Stimulated activated CD8-positive, alpha-beta memory T cell treated with anti-CD3 and anti-CD28 coated beads, Interleukin-2, amount 100 ng/mL, for 48 hours (primary cell): Measurements from ENCODE around the gene LAMA3.
"Not testable (repeated sequence)": the region's sequence is repeated elsewhere in the genome, so short reads cannot be mapped to it uniquely, and the experiment has no call there.

Source experiments
- DNase-seq, 2 donors: peaks; one replicate each; pipeline ENCODE4 v3.0.0-alpha.2; 2020; ENCODE audit warnings: low read depth in 2 of 2

Gene LAMA3

GRCh38 chr18:23703057-23703986 is 14.1 kb downstream of the LAMA3 start:
- DNase-seq = no peak

- DNase-seq = no peak
Observed at GRCh38 chr18:23703987-23704384, 14.7 kb downstream of the LAMA3 start.

GRCh38 chr18:23704806-23705205 is 15.6 kb downstream of the LAMA3 start:
- no peak for DNase-seq

- DNase-seq = no peak
Observed at GRCh38 chr18:23706971-23707640, 17.9 kb downstream of the LAMA3 start.

DNA sequence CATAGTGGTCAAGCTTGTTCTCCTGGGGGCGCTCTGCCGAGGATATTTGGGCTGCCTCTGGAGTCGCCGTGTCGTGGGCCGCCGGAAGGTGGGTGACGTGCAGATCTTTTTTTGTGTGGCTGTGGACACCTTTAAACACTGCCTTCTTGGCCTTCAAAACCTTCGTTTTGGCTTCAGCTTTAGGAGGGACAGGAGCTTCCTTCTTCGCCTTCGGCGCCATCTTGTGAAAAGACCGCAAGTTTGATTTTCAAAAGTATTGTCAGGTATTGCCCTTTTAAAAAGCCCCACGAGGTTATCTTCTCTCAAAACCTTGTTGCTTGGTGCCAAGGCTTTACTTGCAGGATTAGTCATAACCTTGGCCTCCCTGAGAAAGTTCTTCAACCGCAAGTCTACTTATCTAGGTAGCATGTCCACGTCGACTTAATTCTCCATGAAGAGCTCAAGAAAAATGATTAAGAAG is 20.8 kb downstream of the LAMA3 start:
- no peak for DNase-seq

- no peak for DNase-seq
Observed at GRCh38 chr18:23710946-23711345, 21.7 kb downstream of the LAMA3 start.

DNA sequence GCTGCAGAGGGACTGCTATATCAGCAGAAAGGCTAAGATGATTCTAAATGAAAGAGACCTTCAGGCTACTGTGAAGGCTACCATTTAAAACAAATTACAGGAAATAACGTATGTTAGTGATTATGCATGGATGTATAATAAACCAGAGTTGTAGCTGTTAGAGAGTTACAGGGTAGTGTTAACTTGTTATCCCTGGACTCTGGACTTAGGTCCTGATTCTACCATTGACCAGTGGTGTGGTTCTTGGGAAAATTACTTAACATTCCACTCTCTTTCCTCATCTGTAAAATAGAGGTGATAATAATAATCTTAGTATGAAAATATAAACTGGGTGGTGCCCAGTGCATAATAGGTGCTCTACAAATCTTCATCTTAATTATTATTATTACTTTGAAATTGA is 22.2 kb downstream of the LAMA3 start:
- DNase-seq = no peak

DNA sequence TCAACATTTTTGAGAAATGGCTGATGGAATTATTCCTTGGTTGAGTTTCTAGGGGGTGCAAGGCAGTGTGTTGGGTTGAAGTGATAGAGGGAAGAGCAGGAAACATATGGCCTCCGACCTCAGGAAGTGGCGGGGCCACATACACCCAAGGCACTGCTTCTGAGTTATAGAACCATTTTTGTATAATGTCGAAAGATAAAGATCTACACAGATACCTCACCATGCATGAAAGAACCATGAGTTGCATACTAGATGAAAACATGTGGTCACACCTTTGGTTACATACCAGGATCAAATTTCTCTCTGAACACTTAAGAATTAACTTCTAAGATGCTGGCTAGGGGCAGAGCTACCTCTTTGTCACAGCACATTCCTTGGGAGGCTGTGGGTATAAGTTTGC is 23.2 kb downstream of the LAMA3 start:
- no peak for DNase-seq

- no peak for DNase-seq
Observed at GRCh38 chr18:23714576-23714975, 25.3 kb downstream of the LAMA3 start.

- DNase-seq = not testable (repeated sequence)
Observed at GRCh38 chr18:23716079-23716478, 26.8 kb downstream of the LAMA3 start.

- DNase-seq = no peak
Observed at GRCh38 chr18:23716516-23716915, 27.3 kb downstream of the LAMA3 start.

DNA sequence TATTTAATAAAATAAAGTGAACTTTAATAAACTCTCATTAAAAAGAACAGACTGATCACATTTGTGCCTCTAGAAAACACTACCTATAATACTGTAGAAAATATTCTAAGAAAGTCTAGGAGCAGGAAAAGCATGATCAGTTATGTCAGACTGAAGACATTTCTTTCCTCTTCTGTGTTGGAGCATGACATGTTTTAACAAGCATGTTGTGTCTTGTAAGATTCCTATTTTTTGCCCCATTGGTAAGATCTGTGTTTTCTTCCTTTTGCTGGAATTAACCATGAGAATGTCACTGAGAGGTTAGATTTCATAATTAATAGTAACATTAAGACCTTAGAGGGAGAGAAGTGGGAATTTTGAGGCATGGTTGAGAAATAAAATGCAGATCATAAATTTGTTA is 27.7 kb downstream of the LAMA3 start:
- DNase-seq = no peak

DNA sequence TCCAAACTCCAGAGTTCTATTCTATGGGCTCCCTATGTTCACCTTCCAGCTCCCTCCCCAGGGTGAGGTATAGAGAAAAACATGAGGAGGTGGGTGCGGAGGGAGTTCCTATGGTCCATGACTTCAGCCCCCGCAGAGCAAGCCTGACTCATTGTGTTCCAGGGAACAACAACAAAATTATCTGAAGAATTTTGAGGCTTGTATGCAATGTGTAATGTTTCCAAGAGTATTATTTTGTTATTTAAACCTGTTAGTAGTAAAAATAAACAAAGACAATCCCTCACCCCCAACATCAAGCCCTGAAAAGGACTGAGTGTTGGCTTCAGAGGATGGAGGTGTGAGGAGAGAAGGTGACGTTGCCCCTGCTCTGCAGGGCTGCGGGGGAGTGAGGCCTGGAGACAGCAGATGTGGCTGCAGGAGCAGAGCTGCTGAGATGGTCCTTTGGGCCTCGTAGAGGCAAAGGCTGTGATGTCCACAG is 29.0 kb downstream of the LAMA3 start:
- DNase-seq = no peak

GRCh38 chr18:23718731-23719130 is 29.5 kb downstream of the LAMA3 start:
- DNase-seq = no peak

DNA sequence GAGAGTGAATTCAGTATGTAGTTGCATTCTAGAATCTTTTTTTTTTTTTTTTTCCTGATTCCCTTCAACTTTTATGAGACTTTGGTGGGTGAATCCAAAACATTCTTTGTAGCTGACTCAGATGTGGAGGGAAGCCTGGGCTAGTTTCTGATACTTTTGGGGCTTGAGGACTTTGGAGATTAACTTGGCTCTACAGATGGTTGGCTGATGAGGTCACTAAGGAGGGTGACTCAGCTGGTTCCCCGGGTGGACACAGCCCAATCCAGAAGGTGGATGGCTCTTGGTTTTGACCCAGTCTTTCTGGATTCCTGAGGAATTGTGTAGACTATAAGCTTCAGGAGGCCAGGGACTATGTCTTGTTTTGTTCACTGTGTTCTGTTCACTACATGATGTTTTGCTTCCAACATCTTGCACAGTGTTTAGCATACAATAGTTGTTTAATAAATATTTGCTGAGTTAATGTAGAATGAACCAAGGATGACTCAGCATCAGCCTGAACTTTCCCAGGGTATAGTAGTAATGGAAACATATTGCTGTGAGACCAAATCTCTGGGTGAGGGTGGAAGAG is 30.5 kb downstream of the LAMA3 start:
- no peak for DNase-seq

- DNase-seq = no peak
Observed at GRCh38 chr18:23721696-23722480, 32.6 kb downstream of the LAMA3 start.

GRCh38 chr18:23722646-23723045 is 33.4 kb downstream of the LAMA3 start:
- DNase-seq = no peak

DNA sequence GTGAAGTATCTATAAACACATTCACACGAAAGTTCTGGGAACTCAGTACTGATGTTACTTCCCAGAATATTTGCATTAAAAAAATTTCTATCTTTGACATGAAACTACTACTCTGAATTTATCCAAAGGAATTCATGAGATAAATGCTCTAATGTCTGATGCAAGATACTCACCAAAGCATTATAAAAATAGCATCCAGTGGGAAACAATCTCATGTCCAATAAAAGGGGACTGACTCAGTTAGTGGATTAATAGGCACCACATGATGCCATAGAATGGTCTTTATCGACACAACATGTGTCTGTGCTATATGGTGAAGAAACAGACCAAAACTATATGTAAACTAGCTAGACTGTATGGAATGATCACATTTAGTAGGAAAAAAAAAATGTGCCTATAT is 33.9 kb downstream of the LAMA3 start:
- DNase-seq = no peak

- no peak for DNase-seq
Observed at GRCh38 chr18:23724681-23725080, 35.4 kb downstream of the LAMA3 start.

DNA sequence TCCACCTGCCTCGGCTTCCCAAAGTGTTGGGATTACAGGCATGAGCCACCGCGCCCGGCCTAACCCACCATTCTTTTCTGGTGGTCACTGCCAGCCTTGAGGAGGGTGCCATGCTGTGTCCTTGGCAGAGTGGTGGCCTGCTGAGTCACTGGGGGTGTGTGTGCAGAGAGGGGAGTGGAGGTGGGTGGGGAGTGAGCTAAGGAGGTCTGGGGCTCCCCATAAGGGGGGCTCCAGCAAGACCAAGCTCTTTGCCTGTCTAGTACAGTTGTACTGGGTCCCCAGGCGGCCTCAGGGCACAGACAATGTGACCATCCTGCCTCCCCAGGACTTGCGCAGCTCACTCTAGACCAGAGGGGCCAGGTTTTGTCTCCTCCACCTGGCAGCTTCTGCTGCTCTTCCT is 36.1 kb downstream of the LAMA3 start:
- DNase-seq = no peak

GRCh38 chr18:23725827-23726661 is 36.8 kb downstream of the LAMA3 start:
- DNase-seq = no peak
